ENCODE results near the gene ODAD3.
"Not testable (repeated sequence)": the region's sequence is repeated elsewhere in the genome, so short reads cannot be mapped to it uniquely, and the experiment has no call there.

Gene ODAD3

GRCh38 chr19:11446271-11446651, 11.3 kb upstream of the ODAD3 start:
- no peak for TF ChIP-seq CTCF (IDR thresholded peaks at IDR 0.05; ENCODE audit: insufficient read depth, missing control alignments)
- no peak for FAIRE-seq
- DNase-seq (ENCODE audit: insufficient read length, low spot score), result no peak

DNA sequence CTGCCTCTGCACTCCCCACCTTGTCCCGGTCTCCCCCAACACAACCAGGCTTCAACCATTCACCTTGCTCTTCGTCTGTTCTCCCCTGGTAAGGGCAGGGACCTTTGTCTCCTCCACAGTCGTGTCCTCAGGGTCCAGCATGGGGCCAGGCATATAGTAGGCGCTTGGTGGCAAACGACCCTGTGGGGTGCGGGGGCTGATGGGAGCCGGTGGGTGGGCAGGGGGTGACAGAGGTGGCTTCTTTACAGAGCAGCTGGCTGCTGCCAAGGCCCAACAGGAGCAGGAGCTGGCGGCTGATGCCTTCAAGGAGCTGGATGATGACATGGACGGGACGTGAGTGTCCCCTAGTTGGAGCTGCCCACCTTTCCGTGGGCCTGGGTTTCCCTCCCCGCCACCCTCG, 10.2 kb upstream of the ODAD3 start:
- no peak for TF ChIP-seq CTCF (IDR thresholded peaks at IDR 0.05; ENCODE audit: insufficient read depth, missing control alignments)
- FAIRE-seq (no peak), DNase-seq (ENCODE audit: insufficient read length, low spot score) (no peak)

- TF ChIP-seq CTCF (IDR thresholded peaks at IDR 0.05; ENCODE audit: insufficient read depth, missing control alignments), result no peak
Measured at GRCh38 chr19:11444059-11444458, 9.1 kb upstream of the ODAD3 start.

GRCh38 chr19:11437955-11438354, 3.0 kb upstream of the ODAD3 start:
- TF ChIP-seq CTCF (IDR thresholded peaks at IDR 0.05; ENCODE audit: insufficient read depth, missing control alignments), result no peak
- DNase-seq (ENCODE audit: insufficient read length, low spot score) (no peak), FAIRE-seq (no peak)

More at GRCh38 chr19:11444059-11444458, 9.1 kb upstream of the ODAD3 start:
- no peak for FAIRE-seq
- no peak for DNase-seq (ENCODE audit: insufficient read length, low spot score)

DNA sequence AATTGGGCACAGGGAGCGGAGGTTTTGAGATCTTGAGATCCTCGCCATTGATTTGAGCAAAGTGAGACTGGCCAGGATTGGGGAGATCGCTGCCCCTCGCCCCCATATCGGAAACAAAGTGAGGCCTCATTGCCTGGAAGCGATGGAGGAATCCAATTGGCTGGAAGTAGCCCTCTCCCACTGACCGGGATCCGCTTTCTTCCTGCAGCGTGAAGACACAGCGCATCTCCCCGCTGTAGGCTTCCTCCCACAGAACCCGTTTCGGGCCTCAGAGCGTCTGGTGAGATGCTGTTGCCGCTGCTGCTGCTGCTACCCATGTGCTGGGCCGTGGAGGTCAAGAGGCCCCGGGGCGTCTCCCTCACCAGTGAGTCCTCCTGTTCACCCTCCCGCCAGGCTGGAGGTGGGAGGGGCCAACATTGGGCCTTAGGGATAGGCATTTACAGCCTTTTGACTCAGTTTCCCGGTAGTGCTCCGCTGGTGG, 952 bp upstream of the ODAD3 start:
- peak; percentile 10 for DNase-seq (ENCODE audit: insufficient read length, low spot score)
- FAIRE-seq, result no peak
- no peak for TF ChIP-seq CTCF (IDR thresholded peaks at IDR 0.05; ENCODE audit: insufficient read depth, missing control alignments)

GRCh38 chr19:11434703-11435056, 241 bp downstream of the ODAD3 start:
- FAIRE-seq, result no peak
- no peak for DNase-seq (ENCODE audit: insufficient read length, low spot score)
- no peak for TF ChIP-seq CTCF (IDR thresholded peaks at IDR 0.05; ENCODE audit: insufficient read depth, missing control alignments)

DNA sequence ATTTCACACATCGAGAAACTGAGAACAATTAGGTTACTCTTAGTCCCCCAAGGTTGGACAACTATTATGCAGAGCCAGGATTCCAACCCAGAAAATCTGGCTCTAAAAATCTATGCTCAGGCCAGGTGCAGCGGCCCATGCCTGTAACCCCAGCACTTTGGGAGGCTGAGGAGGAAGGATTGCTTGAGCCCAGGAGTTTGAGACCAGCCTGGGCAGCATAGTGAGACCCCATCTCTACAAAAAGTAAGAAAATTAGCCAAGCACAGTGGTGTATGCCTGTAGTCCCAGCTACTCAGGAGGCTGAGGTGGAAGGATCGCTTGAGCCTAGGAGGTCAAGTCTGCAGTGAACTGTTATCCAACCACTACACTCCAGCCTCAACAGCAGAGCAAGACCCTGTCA, 1.4 kb downstream of the ODAD3 start:
- not testable (repeated sequence) for FAIRE-seq; DNase-seq (ENCODE audit: insufficient read length, low spot score)

- FAIRE-seq (no peak), DNase-seq (ENCODE audit: insufficient read length, low spot score) (no peak)
- TF ChIP-seq CTCF (IDR thresholded peaks at IDR 0.05; ENCODE audit: insufficient read depth, missing control alignments), result no peak
Measured at GRCh38 chr19:11426656-11427055, 8.3 kb downstream of the ODAD3 start.
